ENCODE data around the gene SNX5. TPM values are rescaled to one million over a fixed set of nuclear protein-coding genes. Genes with fewer than 3 reads are reported as not detected.
A peak's percentile ranks its signal among the peaks of the same experiment; 100 is the strongest.

Gene SNX5
- total RNA-seq, 1 donor from 2014 or later, result 39.9 TPM

GRCh38 chr20:17947474-17947815 is 21.1 kb downstream of the SNX5 start:
- DNase-seq, result no peak
- intact Hi-C loops (cut with DNase I), result no loop called here
- no peak for ATAC-seq (ENCODE audit: poor library complexity)

DNA sequence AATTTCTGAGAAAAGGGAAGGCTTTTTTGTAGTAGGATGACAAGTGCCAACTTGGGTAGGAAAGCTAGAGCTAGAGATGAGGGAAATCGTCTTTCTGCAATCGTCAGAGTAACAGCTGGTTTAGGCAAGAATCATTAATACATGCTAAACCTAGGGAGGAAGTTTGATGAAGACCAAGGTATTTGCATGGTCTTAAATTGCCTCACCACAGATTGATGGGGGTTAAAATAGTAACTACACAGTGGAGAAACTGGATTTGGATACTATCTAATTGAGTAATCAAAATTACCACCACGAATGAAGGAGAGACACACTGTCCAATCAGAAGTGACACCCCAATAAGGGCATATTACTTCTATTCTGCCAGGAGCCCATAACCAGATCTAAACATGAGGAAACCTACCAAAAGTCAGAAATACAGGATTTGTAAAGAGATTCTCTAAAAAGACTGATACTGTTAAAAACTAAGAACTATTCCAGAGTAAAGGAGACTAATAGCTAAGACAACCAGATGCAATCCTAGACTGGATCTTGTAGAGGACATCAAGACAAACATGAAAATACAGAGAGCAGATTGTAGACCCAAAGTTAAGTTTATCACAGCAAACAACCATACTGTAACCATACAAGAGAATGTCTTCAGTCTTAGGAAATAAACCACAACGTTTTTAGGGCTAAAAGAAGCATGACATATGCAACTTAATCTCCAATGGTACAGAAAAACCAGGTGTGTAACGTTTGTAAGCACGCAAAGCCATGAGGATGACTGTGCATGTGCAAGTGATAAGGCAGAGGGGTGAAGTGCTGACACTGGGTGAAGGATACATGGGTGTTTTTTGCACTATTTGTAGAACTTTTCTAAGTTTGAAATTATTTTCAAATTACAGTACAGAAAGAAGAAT is 21.8 kb downstream of the SNX5 start:
- ATAC-seq (ENCODE audit: poor library complexity) (no peak), DNase-seq (no peak)
- intact Hi-C loops (cut with DNase I), result no loop called here

DNA sequence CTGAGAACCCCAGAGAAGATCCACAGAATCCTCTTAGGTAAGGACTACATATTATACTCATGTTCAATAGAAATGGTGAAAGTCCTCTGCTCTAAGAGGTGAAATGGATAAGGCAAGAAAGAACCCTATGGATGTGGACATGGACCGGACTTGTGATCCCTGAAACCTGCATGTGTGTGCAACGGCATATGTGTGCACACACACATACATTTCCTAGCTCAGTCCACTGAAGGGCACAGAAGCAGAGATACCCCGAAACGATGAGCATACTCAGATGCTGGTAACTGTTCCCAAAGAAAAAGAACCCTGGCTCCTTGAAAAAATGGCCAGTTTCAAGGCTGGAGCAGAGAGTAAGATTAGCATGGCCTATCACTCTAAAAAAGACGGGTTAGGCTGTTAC is 22.6 kb downstream of the SNX5 start:
- ATAC-seq (ENCODE audit: poor library complexity), result no peak
- no peak for DNase-seq

DNA sequence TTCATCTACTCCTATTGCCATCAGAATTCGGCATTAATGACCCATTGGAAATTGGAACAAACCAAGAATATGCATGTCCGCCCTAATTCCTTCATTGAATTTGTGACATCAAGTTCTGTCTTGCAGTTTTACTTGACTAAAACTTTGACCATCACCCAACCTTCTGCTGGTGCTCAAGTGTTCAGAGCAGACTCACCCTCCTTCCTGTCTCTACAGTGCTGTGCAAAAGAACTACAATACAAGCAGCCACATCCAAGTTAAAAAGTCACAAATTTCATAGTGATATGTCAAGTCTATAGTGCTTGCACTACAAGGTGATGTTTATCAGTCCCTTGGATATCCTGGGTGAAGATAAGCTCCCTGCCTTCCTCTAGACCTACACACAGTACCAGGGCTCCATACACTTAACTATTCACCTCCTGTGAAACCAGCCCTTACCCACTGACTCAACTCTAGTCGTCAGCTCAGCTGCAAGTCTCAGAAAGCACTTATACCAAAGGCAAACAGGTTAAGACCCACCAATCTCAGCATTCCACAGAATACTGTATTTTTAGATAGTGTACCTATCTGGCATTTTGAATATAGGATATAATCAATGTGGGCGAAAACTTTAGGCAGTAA is 23.6 kb downstream of the SNX5 start:
- intact Hi-C loops (cut with DNase I), result no loop called here
- DNase-seq (no peak), ATAC-seq (ENCODE audit: poor library complexity) (no peak)

More for the DNA sequence above, 22.6 kb downstream of the SNX5 start:
- intact Hi-C loops (cut with DNase I), result no loop called here

DNA sequence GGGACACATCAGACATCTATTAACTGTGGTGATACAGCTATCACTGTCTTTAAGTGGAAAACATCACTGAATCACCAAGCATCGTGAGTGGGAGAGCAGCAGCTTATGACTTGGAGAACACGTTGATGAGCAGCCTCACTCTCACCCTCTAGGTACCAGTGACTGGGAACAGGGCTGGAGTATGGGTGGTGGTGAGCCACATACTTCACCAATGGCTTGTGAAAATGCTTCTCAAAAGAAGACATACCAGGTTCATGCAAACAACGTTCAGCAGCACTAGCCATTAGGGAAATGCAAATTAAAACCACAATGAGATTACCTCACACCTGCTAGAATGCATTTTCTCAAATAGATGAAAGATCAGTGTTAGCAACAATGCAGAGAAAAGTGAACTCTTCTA is 25.3 kb downstream of the SNX5 start:
- intact Hi-C loops (cut with DNase I), result no loop called here
- no peak for ATAC-seq (ENCODE audit: poor library complexity)
- DNase-seq, result no peak

GRCh38 chr20:17941826-17942196 is 26.8 kb downstream of the SNX5 start:
- intact Hi-C loops (cut with DNase I), result no loop called here
- ATAC-seq (ENCODE audit: poor library complexity), result no peak
- no peak for DNase-seq

DNA sequence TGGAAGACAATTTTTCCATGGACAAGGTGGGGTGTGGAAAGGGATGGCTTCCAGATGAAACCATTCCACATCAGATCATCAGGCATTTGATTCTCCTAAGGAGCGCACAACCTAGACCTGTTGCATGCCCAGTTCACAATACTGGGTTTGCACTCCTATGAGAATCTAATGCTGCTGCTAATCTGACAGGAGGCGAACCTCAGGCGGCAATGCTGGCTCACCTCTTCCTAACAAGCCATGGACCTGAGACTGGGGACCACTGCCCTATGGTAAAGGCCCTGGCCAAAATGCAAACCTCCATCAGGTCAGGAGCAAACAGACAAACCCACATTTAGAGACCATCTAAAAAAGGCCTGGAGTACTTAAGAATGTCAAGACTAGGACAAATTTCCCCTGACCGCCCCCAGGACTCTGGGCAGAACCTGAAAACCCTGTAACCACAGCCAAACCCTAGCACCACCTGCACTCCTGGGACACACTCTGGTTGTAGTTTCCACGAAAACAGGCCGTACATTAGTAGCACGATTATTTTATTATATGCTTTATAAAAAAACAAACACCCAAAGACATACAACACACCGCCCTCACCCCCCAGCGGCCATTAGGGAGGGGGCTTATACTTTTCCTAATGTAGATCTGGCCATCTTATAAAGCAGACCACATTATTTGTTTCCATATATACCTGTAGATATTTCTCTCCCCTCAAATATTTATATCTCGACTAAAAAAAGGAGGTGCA is 27.3 kb downstream of the SNX5 start:
- ATAC-seq (ENCODE audit: poor library complexity) (no peak), DNase-seq (no peak)
- intact Hi-C loops (cut with DNase I), result no loop called here

DNA sequence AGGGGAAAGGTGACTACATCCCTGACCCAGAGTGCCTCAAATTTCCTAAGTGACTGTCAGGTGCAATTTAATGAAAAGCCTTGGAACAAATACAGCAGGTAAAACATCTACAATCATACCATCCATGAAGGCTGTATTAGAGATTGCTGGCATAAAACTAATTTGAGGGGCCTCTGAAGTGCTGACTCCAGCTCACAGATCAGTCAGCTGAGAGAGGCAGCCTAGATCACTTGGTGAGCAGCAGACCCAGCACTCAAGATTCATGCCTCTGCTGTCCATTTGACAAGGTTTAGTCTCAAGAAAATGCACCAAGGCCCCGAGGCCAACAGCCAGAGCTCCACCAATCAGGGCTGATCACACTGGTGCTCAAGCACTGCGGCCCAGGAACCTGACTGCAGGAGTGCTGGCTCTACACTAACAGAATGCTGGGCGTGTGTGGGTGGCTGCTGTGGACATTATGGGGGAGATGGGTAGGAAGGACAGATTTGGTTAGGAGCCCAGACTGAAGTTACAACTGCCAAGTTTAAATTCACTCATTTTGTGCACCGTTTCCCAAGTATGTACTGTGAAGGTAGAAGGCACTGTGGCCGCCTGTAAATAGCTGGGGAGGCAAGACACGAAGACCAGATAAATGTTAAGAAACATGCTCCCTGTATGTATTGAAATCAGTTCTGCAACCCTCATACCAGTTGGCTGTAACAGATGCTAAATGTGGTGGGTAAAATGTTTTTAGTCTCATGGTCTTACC is 28.2 kb downstream of the SNX5 start:
- no peak for DNase-seq
- intact Hi-C loops (cut with DNase I), result no loop called here

DNA sequence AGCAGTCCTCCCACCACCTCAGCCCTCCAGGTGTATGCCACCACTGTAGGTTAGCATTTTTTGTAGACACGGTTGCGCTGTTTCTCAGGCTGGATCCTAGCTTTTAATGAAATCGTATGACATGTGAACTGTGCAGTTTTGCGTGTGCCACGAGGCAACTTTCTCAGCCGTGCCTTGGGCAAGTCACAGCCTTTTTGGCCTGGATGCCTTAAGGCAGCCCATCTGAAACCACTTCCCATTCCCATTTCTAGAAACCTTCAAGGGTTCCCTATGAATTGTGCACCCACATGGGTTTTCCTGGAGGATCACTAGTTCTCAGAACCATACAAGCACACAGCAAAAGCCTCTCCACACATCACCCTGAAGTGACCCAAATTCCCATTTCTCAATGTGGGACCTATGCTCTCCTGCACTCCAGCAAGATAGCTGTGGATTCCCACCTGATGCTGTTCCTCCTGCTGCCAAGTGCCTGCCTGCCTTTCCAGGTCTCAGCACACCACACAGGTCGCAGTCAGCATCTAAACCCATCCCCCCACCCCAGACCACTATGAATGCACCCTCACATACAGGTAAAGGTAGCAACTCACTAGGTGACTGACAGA is 28.9 kb downstream of the SNX5 start:
- intact Hi-C loops (cut with DNase I), result no loop called here
- ATAC-seq (ENCODE audit: poor library complexity), result no peak
- no peak for DNase-seq

More for the DNA sequence above, 28.2 kb downstream of the SNX5 start:
- no peak for ATAC-seq (ENCODE audit: poor library complexity)

- peak; percentile 82 for ATAC-seq (ENCODE audit: poor library complexity)
- intact Hi-C loops (cut with DNase I), result no loop called here
- DNase-seq, result peak; percentile 72
Observed at GRCh38 chr20:17938871-17939619, 29.5 kb downstream of the SNX5 start.

DNA sequence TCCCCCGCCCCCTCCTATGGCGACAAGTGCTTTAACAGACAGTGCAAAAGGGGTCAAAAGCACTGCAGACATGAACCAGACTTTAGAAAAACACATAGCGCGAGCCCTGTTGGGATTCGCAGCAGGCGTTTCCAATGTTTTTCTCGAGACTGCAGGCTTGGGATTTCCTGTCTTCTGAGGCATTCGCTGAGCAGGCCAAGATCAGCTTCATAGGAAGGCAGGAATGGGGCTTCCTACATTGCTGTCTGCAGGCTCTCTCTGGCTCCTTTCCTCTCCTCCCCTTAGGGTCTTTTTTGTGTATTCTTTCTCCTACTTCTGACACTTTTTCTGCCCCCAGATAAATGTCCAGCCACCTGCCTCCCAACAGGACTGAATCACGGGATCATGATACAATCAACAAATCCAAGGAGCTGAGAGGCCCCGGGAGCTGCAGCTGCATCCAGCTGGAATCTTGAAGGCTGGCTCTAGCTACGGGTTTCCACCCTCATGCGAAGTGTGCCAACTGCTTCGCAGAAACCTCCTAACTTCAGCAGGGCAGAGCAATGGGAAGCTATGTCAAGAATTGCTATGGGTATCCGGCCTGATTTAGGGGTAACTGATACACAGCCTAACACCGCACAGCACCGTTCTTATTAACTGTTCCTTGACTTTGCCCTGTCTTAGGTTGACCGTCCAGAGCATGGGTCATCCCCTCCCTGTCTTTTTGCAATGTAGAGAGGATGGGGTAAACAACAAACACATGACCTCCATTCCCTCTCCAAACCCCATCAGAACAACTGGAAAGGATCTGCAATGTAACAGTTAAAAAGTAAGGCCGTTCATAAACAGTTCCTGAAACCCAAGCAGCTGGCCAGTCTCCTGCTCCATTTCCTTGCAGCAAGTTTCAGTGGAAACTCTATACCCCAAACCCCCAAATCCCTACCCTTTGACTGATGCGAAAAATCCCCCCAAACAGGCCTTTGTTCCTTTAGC is 31.5 kb downstream of the SNX5 start:
- ATAC-seq (ENCODE audit: poor library complexity) (peak; percentile 65), DNase-seq (peak; percentile 76)
- intact Hi-C loops (cut with DNase I), result no loop called here

GRCh38 chr20:17936286-17936760 is 32.3 kb downstream of the SNX5 start:
- no peak for DNase-seq
- intact Hi-C loops (cut with DNase I), result no loop called here
- no peak for ATAC-seq (ENCODE audit: poor library complexity)

- ATAC-seq (ENCODE audit: poor library complexity) (no peak), DNase-seq (no peak)
- intact Hi-C loops (cut with DNase I), result no loop called here
Observed at GRCh38 chr20:17935761-17936160, 32.8 kb downstream of the SNX5 start.

GRCh38 chr20:17935186-17935585 is 33.4 kb downstream of the SNX5 start:
- intact Hi-C loops (cut with DNase I), result no loop called here
- ATAC-seq (ENCODE audit: poor library complexity), result no peak
- DNase-seq, result no peak

DNA sequence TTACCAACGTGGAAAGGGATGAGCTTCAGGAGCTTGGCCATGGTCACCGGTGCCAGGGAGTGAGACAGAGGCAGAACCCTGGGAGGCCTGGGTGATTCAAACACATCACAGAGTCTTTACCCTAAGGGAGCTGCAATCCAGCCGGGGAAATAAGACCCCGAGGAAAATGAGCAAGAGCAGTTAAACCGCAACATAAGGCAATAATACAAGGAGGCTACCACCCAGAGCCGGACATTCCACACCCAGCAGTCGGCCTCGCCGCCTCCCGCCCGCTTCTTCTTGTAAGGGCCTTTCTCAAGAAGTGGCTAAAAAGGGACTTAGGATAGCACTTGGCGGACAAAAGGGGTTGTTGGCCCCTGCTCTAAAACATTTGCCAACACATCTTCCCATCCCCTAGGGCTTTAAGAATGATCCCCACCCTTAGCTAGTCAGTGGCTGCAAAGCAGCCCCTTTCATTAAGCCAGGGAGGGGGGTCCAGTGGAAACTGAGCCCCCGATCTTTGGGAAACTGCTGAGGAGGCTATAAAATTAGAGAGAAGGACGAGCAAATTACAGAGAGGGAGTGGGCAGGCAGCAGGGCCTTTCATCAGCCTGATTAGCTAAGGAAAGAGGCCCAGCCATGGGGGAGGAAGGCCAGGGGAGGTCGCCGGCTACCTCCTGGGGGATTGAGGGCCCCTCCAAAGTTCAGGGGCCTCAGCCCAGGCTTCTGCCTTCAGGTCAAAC is 34.3 kb downstream of the SNX5 start:
- ATAC-seq (ENCODE audit: poor library complexity), result no peak
- intact Hi-C loops (cut with DNase I), result no loop called here
- DNase-seq, result no peak

DNA sequence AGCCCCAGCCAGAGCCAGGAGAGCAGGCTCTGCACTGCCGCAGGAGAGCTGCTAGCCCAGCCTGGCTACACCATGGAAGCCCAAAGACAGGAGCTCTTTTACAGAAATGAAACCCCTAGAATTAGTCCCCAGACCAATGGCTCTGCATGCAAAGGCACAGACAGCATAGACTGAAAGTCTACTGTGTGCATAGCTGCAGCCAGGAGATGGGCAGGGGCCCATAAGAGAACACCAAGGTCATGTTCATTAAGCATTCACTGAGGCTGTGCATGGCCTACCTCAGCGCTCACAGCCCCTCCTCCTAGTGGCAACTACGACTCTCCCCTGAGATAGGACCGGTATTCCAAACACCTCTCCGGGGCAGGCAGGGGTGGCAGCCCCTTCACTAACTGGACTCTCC is 34.9 kb downstream of the SNX5 start:
- intact Hi-C loops (cut with DNase I), result no loop called here
- DNase-seq, result no peak
- no peak for ATAC-seq (ENCODE audit: poor library complexity)

Data from Right ventricle myocardium superior (tissue), 1 donor.